Upper lobe of left lung (tissue), 6 donors: ENCODE results near the gene CDH10. TPM values are rescaled to one million over a fixed set of nuclear protein-coding genes. Genes with fewer than 3 reads are reported as not detected.

Source experiments
- ATAC-seq, 2 donors: fragments of 200-7000 bp; cut with Tn5 transposase; one replicate each; pipeline ENCODE4 v1.9.1; 2022; ENCODE audit warnings: mild to moderate bottlenecking in 2 of 2, moderate library complexity in 2 of 2; ENCODE audit not compliant: low FRiP score in 2 of 2
- DNase-seq, 2 donors: peaks; one replicate each; pipeline ENCODE4 v3.0.0-alpha.2; 2019 to 2020
- H3K27ac ChIP-seq, 4 donors: fragments of 200-600 bp; sonication (generic); one replicate each; pipeline ENCODE4 v1.5.1; 2016 to 2019
- H3K27me3 ChIP-seq, 4 donors: fragments of 200-600 bp; sonication (generic); one replicate each; pipeline ENCODE4 v1.5.1; 2017 to 2019
- H3K36me3 ChIP-seq, 4 donors: fragments of 200-600 bp; sonication (generic); one replicate each; pipeline ENCODE4 v1.5.1; 2016 to 2019
- H3K4me1 ChIP-seq, 4 donors: fragments of 200-600 bp; sonication (generic); one replicate each; pipeline ENCODE4 v1.5.1; 2018 to 2019
- H3K4me3 ChIP-seq, 4 donors: fragments of 200-600 bp; sonication (generic); one replicate each; pipeline ENCODE4 v1.5.1; 2017 to 2019; ENCODE audit warnings: mild to moderate bottlenecking in 2 of 4, moderate library complexity in 1 of 4
- H3K9me3 ChIP-seq, 4 donors: fragments of 200-600 bp; sonication (generic); one replicate each; pipeline ENCODE4 v1.5.1; 2018 to 2019
- EP300 ChIP-seq, 4 donors: sonication (generic); formaldehyde crosslinking; IDR thresholded peaks; one replicate each; pipeline ENCODE4 v1.5.1; 2017; ENCODE audit warnings: antibody characterized with exemption in 4 of 4, control low read depth in 2 of 4
- POLR2A ChIP-seq, 4 donors: fragments of 450-650 bp; IDR thresholded peaks; one replicate each; pipeline ENCODE4 v1.5.1; 2016 to 2017; ENCODE audit warnings: antibody characterized with exemption in 4 of 4, mild to moderate bottlenecking in 2 of 4
- POLR2AphosphoS5 ChIP-seq, 2 donors: sonication (generic); formaldehyde crosslinking; IDR thresholded peaks; one replicate each; pipeline ENCODE4 v1.5.1; 2017; ENCODE audit warnings: antibody characterized with exemption in 2 of 2
- WGBS, 2 donors: methylation state at CpG; one replicate each; pipeline ENCODE4 v1.1.5; 2017 to 2018; 5-methylcytosine and 5-hydroxymethylcytosine counted together
- total RNA-seq, 6 donors: library from RNA; depleted of rRNA in 4 of 6; stranded (reverse); fragments of >200 nt in 4 of 6; gene quantifications; one replicate each; pipeline versions ENCODE4 v1.1.0 to v1.2.1, GENCODE V29; 2016 to 2021
- TF ChIP-seq, protein P1 (sequence below), 6 experiments: fragments of 450-650 bp in 4 of 6; fragments of 200-600 bp in 2 of 6; sonication (generic) in 2 of 6; IDR thresholded peaks; one replicate each; pipeline ENCODE4 v1.5.1; 2016 to 2019; ENCODE audit warnings: antibody characterized with exemption in 6 of 6
- donor health status: DM: no; HTN: no; CAD: no; lungs with moderate emphysema.
- donor health status: DM: no; HTN: yes; CAD: no; lungs with severe emphysema.

The CDH10 gene
- total RNA-seq, 6 donors from 2014 or later, result 0.26 to 0.78 (median 0.52) TPM; not detected in 2

DNA sequence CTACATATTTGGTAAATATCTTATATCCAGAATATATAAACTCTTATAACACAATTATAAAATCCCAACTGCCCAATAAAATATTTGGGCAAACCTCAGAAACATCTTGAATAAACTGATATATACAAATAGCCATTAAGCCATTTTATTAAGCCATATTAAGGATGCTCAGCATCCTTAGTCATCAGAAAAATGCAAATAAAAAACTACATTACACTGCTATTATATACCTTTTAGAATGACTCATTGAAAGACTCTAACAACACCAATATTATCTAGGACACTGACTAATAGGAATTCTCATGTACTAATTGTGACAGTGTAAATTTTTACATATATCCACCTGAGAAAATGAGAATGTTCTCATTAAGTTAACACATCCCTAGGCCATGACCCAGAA is 77.8 kb downstream of the CDH10 start:
- H3K4me3 ChIP-seq, result no peak overlapping the region
- TF ChIP-seq EP300 (IDR thresholded peaks at IDR 0.05), result no peak
- TF ChIP-seq POLR2AphosphoS5 (IDR thresholded peaks at IDR 0.05), result no peak
- TF ChIP-seq, protein P1, sequence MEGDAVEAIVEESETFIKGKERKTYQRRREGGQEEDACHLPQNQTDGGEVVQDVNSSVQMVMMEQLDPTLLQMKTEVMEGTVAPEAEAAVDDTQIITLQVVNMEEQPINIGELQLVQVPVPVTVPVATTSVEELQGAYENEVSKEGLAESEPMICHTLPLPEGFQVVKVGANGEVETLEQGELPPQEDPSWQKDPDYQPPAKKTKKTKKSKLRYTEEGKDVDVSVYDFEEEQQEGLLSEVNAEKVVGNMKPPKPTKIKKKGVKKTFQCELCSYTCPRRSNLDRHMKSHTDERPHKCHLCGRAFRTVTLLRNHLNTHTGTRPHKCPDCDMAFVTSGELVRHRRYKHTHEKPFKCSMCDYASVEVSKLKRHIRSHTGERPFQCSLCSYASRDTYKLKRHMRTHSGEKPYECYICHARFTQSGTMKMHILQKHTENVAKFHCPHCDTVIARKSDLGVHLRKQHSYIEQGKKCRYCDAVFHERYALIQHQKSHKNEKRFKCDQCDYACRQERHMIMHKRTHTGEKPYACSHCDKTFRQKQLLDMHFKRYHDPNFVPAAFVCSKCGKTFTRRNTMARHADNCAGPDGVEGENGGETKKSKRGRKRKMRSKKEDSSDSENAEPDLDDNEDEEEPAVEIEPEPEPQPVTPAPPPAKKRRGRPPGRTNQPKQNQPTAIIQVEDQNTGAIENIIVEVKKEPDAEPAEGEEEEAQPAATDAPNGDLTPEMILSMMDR (IDR thresholded peaks at IDR 0.05), result no peak
- TF ChIP-seq POLR2A (IDR thresholded peaks at IDR 0.05), result no peak

DNA sequence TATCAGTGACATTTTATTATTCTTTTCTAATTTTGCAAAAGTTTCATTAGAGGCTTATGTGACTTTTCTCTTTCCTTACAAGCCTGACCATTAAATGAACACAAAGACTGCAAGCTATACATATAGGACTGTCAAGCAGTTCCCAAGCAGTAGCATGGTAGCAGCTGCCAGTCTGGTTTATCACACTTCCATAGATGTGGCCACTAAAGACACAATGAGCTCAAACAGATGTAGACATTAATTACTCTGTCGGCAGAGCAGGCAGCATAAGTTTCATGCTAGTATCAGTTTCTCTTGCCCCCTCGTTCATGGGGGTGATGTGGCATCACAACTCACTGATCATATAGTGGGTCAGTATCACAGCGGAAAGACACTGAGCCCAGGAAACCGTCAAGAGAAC is 89.5 kb downstream of the CDH10 start:
- ATAC-seq, result no peak
- TF ChIP-seq POLR2A (IDR thresholded peaks at IDR 0.05), result no peak
- TF ChIP-seq, protein P1 (IDR thresholded peaks at IDR 0.05), result no peak
- no peak for TF ChIP-seq EP300 (IDR thresholded peaks at IDR 0.05)
- no peak for TF ChIP-seq POLR2AphosphoS5 (IDR thresholded peaks at IDR 0.05)
- no peaks in the 10 kb centered on the region for H3K27me3 ChIP-seq
- DNase-seq, result no peak
- H3K9me3 ChIP-seq, result no peaks in the 10 kb centered on the region
- H3K27ac ChIP-seq, result no peak overlapping the region
- H3K4me3 ChIP-seq, result no peak overlapping the region
- no peaks in the 10 kb centered on the region for H3K4me1 ChIP-seq
- no peaks in the 10 kb centered on the region for H3K36me3 ChIP-seq
- 63 to 69% methylated on average over 4 of the region's 4 CpGs for WGBS, 2 donors

More for the DNA sequence above, 77.8 kb downstream of the CDH10 start:
- H3K4me1 ChIP-seq, result no peaks in the 10 kb centered on the region
- H3K27ac ChIP-seq, result no peak overlapping the region
- no peak for ATAC-seq
- DNase-seq, result no peak
- no peaks in the 10 kb centered on the region for H3K27me3 ChIP-seq
- H3K9me3 ChIP-seq, result no peaks in the 10 kb centered on the region
- no peaks in the 10 kb centered on the region for H3K36me3 ChIP-seq

DNA sequence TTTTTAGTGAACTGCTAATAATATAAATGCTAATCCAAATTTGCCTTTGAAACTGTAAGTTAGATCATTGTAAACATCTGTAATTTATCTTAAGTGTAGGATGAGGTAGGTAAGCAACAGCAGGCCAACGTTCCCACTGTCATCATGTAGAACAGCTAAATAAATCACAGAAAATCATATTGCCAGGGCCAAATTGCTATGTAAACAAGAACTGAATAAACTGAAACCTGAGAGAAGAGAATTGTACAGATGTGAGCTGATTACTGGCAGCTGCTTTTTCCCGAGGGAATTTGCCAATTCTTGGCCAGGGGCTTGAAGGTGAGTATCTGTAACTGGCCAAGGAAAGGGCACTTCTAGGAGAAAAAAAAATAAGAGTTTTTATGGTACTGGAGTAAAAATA is 97.6 kb downstream of the CDH10 start:
- WGBS, 2 donors, result 22 to 41% methylated on average over 2 of the region's 2 CpGs
- DNase-seq, result no peak
- H3K4me1 ChIP-seq, result no peaks in the 10 kb centered on the region

DNA sequence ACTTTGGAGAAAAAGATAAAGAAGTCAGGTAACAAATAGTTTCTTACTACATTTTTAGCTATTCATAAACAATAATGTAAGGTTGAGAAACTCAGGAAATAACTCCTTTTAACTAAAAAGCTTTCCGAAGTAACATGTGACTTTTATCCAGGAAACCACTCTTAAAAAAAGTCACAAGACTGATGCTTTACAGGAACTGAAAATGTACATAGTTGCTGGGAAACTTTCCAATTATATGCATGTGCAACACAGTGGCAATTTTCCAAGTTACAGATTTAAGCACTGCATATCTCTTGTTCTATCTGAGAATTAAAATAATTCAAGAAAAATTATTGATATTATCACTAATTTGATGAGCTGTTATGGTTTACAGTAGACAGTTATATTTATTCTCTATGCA is 105.2 kb downstream of the CDH10 start:
- H3K27ac ChIP-seq, result no peak overlapping the region
- TF ChIP-seq, protein P1 (IDR thresholded peaks at IDR 0.05), result no peak
- TF ChIP-seq EP300 (IDR thresholded peaks at IDR 0.05), result no peak
- TF ChIP-seq POLR2AphosphoS5 (IDR thresholded peaks at IDR 0.05), result no peak
- no peak for TF ChIP-seq POLR2A (IDR thresholded peaks at IDR 0.05)
- H3K4me3 ChIP-seq, result no peak overlapping the region
- no peak for ATAC-seq
- no peak for DNase-seq
- H3K4me1 ChIP-seq, result no peaks in the 10 kb centered on the region
- WGBS, 2 donors, result 0 to 3% methylated on average over 1 of the region's 1 CpG
- no peaks in the 10 kb centered on the region for H3K36me3 ChIP-seq
- H3K9me3 ChIP-seq, result no peaks in the 10 kb centered on the region
- H3K27me3 ChIP-seq, result no peaks in the 10 kb centered on the region

More for the DNA sequence above, 97.6 kb downstream of the CDH10 start:
- Histone ChIP-seq H3K36me3 (no peaks in the 10 kb centered on the region), H3K27ac (no peak overlapping the region), H3K4me3 (no peak overlapping the region), H3K9me3 (no peaks in the 10 kb centered on the region), H3K27me3 (no peaks in the 10 kb centered on the region)
- no peak for ATAC-seq
- no peak for TF ChIP-seq POLR2A (IDR thresholded peaks at IDR 0.05)
- no peak for TF ChIP-seq POLR2AphosphoS5 (IDR thresholded peaks at IDR 0.05)
- TF ChIP-seq, protein P1 (IDR thresholded peaks at IDR 0.05), result no peak
- TF ChIP-seq EP300 (IDR thresholded peaks at IDR 0.05), result no peak

DNA sequence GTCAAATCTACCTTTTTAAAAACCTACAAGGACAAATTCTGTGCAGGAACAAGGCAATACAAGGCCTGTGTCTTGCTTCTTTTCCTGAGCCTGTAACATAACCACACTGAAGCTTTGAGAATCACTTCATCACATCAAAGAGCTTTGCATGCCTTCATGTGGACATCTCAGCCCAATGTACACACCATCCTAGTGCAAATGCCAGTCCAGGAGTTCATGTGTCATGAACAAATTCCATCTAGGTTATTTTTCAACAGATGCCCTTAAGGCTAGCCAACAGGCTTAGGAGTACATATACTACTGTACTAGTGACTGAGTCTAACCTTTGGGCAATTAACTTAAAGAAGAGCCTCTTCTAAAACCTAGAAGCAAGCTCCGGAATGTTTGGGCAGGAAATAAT is 106.4 kb downstream of the CDH10 start:
- Histone ChIP-seq H3K4me3 (no peak overlapping the region), H3K27me3 (no peaks in the 10 kb centered on the region), H3K27ac (no peak overlapping the region), H3K36me3 (no peaks in the 10 kb centered on the region), H3K4me1 (no peaks in the 10 kb centered on the region), H3K9me3 (no peaks in the 10 kb centered on the region)
- DNase-seq, result no peak
- no peak for ATAC-seq
- no peak for TF ChIP-seq POLR2AphosphoS5 (IDR thresholded peaks at IDR 0.05)
- no peak for TF ChIP-seq POLR2A (IDR thresholded peaks at IDR 0.05)
- TF ChIP-seq EP300 (IDR thresholded peaks at IDR 0.05), result no peak
- TF ChIP-seq, protein P1 (IDR thresholded peaks at IDR 0.05), result no peak
- 79 to 84% methylated on average over 1 of the region's 1 CpG for WGBS, 2 donors
